Measurements from ENCODE around the gene YAE1.

- TF ChIP-seq CTCF (IDR thresholded peaks at IDR 0.05) (no peak), POLR2A (IDR thresholded peaks at IDR 0.05) (no peak)
These were observed 43.7 kb downstream of the YAE1 start for GRCh38 chr7:39609935-39610263.

Measured in Peyer's patch (tissue), 4 donors.